ENCODE results near the gene SPDYE8. TPM values are rescaled to one million over a fixed set of nuclear protein-coding genes. Genes with fewer than 3 reads are reported as not detected.
"Not testable (repeated sequence)": the region's sequence is repeated elsewhere in the genome, so short reads cannot be mapped to it uniquely, and the experiment has no call there.

SPDYE8 gene
- total RNA-seq (not detected), total RNA-seq (0 reads per million in 29 experiments)
- total RNA-seq (2013), result not detected

GRCh38 chr7:73029666-73030065, at the start of gene SPDYE8:
TSS of gene SPDYE8 (minus strand) at chr7:73029766. CDS start at chr7:73027966, 1,800 bp downstream.
- H3K4me3 ChIP-seq (ENCODE audit: control insufficient read depth in 1 of 2, extremely low read depth in 1 of 2, low read length in 1 of 2); H3K4me1 Mint-ChIP-seq; H3K9me3 Mint-ChIP-seq; ATAC-seq (replicated peaks in 1 of 4); H3K27ac ChIP-seq (ENCODE audit: low read length); CTCF ChIA-PET; H3K36me3 ChIP-seq (ENCODE audit: control insufficient read depth in 2 of 2, extremely low read depth in 1 of 2, insufficient read depth in 1 of 2, low read length in 1 of 2); DNase-seq; H3K27ac Mint-ChIP-seq; H3K27me3 ChIP-seq (replicated peaks in 1 of 2; ENCODE audit: control insufficient read depth in 2 of 2, extremely low read depth in 1 of 2, insufficient read depth in 2 of 2, low read length in 1 of 2); H3K9me3 ChIP-seq; H3K27me3 Mint-ChIP-seq; H3K36me3 Mint-ChIP-seq; H3K4me3 Mint-ChIP-seq; H3K4me1 ChIP-seq (ENCODE audit: control insufficient read depth in 1 of 2, extremely low read depth in 1 of 2, insufficient read depth in 2 of 2, low read length in 2 of 2); POLR2A ChIA-PET: not testable (repeated sequence)
- WGBS (ENCODE audit: insufficient coverage), result no CpG with 5 or more reads among the region's 8 CpGs

- H3K4me1 ChIP-seq (ENCODE audit: control insufficient read depth in 1 of 2, extremely low read depth in 1 of 2, insufficient read depth in 2 of 2, low read length in 2 of 2); H3K9me3 ChIP-seq; ATAC-seq (replicated peaks in 1 of 4); H3K27me3 ChIP-seq (replicated peaks in 1 of 2; ENCODE audit: control insufficient read depth in 2 of 2, extremely low read depth in 1 of 2, insufficient read depth in 2 of 2, low read length in 1 of 2); H3K4me3 ChIP-seq (ENCODE audit: control insufficient read depth in 1 of 2, extremely low read depth in 1 of 2, low read length in 1 of 2); H3K4me3 Mint-ChIP-seq; H3K27ac ChIP-seq (ENCODE audit: low read length); H3K4me1 Mint-ChIP-seq; H3K36me3 Mint-ChIP-seq; H3K27me3 Mint-ChIP-seq; CTCF ChIA-PET; DNase-seq; H3K36me3 ChIP-seq (ENCODE audit: control insufficient read depth in 2 of 2, extremely low read depth in 1 of 2, insufficient read depth in 1 of 2, low read length in 1 of 2); H3K9me3 Mint-ChIP-seq; H3K27ac Mint-ChIP-seq; POLR2A ChIA-PET: not testable (repeated sequence)
- no CpG with 5 or more reads among the region's 8 CpGs for WGBS (ENCODE audit: insufficient coverage)
Observed at GRCh38 chr7:73057811-73058210, 28.2 kb upstream of the SPDYE8 start, which contains the start of gene SPDYE11. TSS of gene SPDYE11 (minus strand) at chr7:73057911. CDS start at chr7:73056111, 1,800 bp downstream.

- DNase-seq, result not testable (repeated sequence)
Observed at GRCh38 chr7:73006491-73006890, 23.1 kb downstream of the SPDYE8 start.

GRCh38 chr7:73005693-73006447, 23.7 kb downstream of the SPDYE8 start:
- H3K27me3 ChIP-seq (replicated peaks in 1 of 2; ENCODE audit: control insufficient read depth in 2 of 2, extremely low read depth in 1 of 2, insufficient read depth in 2 of 2, low read length in 1 of 2); H3K9me3 Mint-ChIP-seq; POLR2A ChIA-PET; H3K4me1 ChIP-seq (ENCODE audit: control insufficient read depth in 1 of 2, extremely low read depth in 1 of 2, insufficient read depth in 2 of 2, low read length in 2 of 2); CTCF ChIA-PET; H3K9me3 ChIP-seq; H3K36me3 Mint-ChIP-seq; H3K36me3 ChIP-seq (ENCODE audit: control insufficient read depth in 2 of 2, extremely low read depth in 1 of 2, insufficient read depth in 1 of 2, low read length in 1 of 2); H3K27me3 Mint-ChIP-seq: not testable (repeated sequence)
- DNase-seq (peak; percentile 25 to 90 (median 75)), ATAC-seq (replicated peaks in 1 of 4) (peak; percentile 83 to 88 (median 84))
- Histone ChIP-seq H3K4me3 (ENCODE audit: control insufficient read depth in 1 of 2, extremely low read depth in 1 of 2, low read length in 1 of 2) (peak overlapping the region; percentile 44 to 47), H3K27ac (ENCODE audit: low read length) (peak overlapping the region; percentile 34)
- Mint-ChIP-seq H3K4me3 (peak overlapping the region; percentile 92 to 97 (median 95)), H3K4me1 (peaks cover 0 to 10% (median 0%) of the 10 kb centered on the region in 3 donors), H3K27ac (peak overlapping the region; percentile 91 to 98)
- under 1% methylated on average over 22 of the region's 66 CpGs for WGBS (ENCODE audit: insufficient coverage)

More at GRCh38 chr7:73006491-73006890, 23.1 kb downstream of the SPDYE8 start:
- H3K36me3 Mint-ChIP-seq; H3K36me3 ChIP-seq (ENCODE audit: control insufficient read depth in 2 of 2, extremely low read depth in 1 of 2, insufficient read depth in 1 of 2, low read length in 1 of 2); H3K27me3 Mint-ChIP-seq; H3K27ac Mint-ChIP-seq; H3K4me1 ChIP-seq (ENCODE audit: control insufficient read depth in 1 of 2, extremely low read depth in 1 of 2, insufficient read depth in 2 of 2, low read length in 2 of 2); H3K27me3 ChIP-seq (replicated peaks in 1 of 2; ENCODE audit: control insufficient read depth in 2 of 2, extremely low read depth in 1 of 2, insufficient read depth in 2 of 2, low read length in 1 of 2); H3K4me3 Mint-ChIP-seq; POLR2A ChIA-PET; H3K9me3 ChIP-seq; H3K27ac ChIP-seq (ENCODE audit: low read length); H3K4me3 ChIP-seq (ENCODE audit: control insufficient read depth in 1 of 2, extremely low read depth in 1 of 2, low read length in 1 of 2); H3K9me3 Mint-ChIP-seq; ATAC-seq (replicated peaks in 1 of 4); CTCF ChIA-PET: not testable (repeated sequence)
- WGBS (ENCODE audit: insufficient coverage), result 40% methylated on average over 3 of the region's 10 CpGs
- H3K4me1 Mint-ChIP-seq, result peaks cover 0 to 10% (median 0%) of the 10 kb centered on the region in 3 donors

- peak overlapping the region; percentile 34 for H3K27ac ChIP-seq (ENCODE audit: low read length)
- Mint-ChIP-seq H3K4me3 (peak overlapping the region; percentile 92 to 97 (median 95)), H3K27ac (peak overlapping the region; percentile 91 to 98), H3K4me1 (peaks cover 0 to 10% (median 0%) of the 10 kb centered on the region in 3 donors)
- H3K36me3 ChIP-seq (ENCODE audit: control insufficient read depth in 2 of 2, extremely low read depth in 1 of 2, insufficient read depth in 1 of 2, low read length in 1 of 2); H3K36me3 Mint-ChIP-seq; H3K9me3 ChIP-seq; H3K9me3 Mint-ChIP-seq; H3K27me3 Mint-ChIP-seq; POLR2A ChIA-PET; H3K4me1 ChIP-seq (ENCODE audit: control insufficient read depth in 1 of 2, extremely low read depth in 1 of 2, insufficient read depth in 2 of 2, low read length in 2 of 2); CTCF ChIA-PET; H3K27me3 ChIP-seq (replicated peaks in 1 of 2; ENCODE audit: control insufficient read depth in 2 of 2, extremely low read depth in 1 of 2, insufficient read depth in 2 of 2, low read length in 1 of 2): not testable (repeated sequence)
- WGBS (ENCODE audit: insufficient coverage), result no CpG with 5 or more reads among the region's 30 CpGs
- ATAC-seq (replicated peaks in 1 of 4) (peak; percentile 79 to 86 (median 81)), DNase-seq (peak in 29 of 35 experiments; percentile 18 to 73 (median 44))
- H3K4me3 ChIP-seq (ENCODE audit: control insufficient read depth in 1 of 2, extremely low read depth in 1 of 2, low read length in 1 of 2), result peak overlapping the region; percentile 44 to 46
Observed at GRCh38 chr7:73005356-73005692, 24.2 kb downstream of the SPDYE8 start.

- ATAC-seq (replicated peaks in 1 of 4), result not testable (repeated sequence)
Observed at GRCh38 chr7:72997887-72998468, 31.6 kb downstream of the SPDYE8 start.

More at GRCh38 chr7:72997887-72998468, 31.6 kb downstream of the SPDYE8 start:
- H3K36me3 ChIP-seq (ENCODE audit: control insufficient read depth in 2 of 2, extremely low read depth in 1 of 2, insufficient read depth in 1 of 2, low read length in 1 of 2); H3K27ac ChIP-seq (ENCODE audit: low read length); POLR2A ChIA-PET; H3K9me3 Mint-ChIP-seq; H3K4me3 Mint-ChIP-seq; H3K4me1 ChIP-seq (ENCODE audit: control insufficient read depth in 1 of 2, extremely low read depth in 1 of 2, insufficient read depth in 2 of 2, low read length in 2 of 2); CTCF ChIA-PET; H3K4me3 ChIP-seq (ENCODE audit: control insufficient read depth in 1 of 2, extremely low read depth in 1 of 2, low read length in 1 of 2); H3K36me3 Mint-ChIP-seq; H3K4me1 Mint-ChIP-seq; H3K27me3 ChIP-seq (replicated peaks in 1 of 2; ENCODE audit: control insufficient read depth in 2 of 2, extremely low read depth in 1 of 2, insufficient read depth in 2 of 2, low read length in 1 of 2); H3K27me3 Mint-ChIP-seq; H3K9me3 ChIP-seq; H3K27ac Mint-ChIP-seq; DNase-seq: not testable (repeated sequence)
- no CpG with 5 or more reads among the region's 11 CpGs for WGBS (ENCODE audit: insufficient coverage)

Data from T-cell (primary cell).